HL-60/S4 treated with retinoic acid at 250 ng/mL for 4 days and 3 days (cell line): ENCODE results near the gene ANKRD13A.
"Not testable (repeated sequence)": the region's sequence is repeated elsewhere in the genome, so short reads cannot be mapped to it uniquely, and the experiment has no call there.

Experiments used
- in situ Hi-C: fragments of 300-500 bp; cut with MboI; formaldehyde crosslinking; loops from 2 replicates; pipeline ENCODE4 v1.7.0; 2022; ENCODE audit warnings: low sequenced_read_pairs

The ANKRD13A gene

DNA sequence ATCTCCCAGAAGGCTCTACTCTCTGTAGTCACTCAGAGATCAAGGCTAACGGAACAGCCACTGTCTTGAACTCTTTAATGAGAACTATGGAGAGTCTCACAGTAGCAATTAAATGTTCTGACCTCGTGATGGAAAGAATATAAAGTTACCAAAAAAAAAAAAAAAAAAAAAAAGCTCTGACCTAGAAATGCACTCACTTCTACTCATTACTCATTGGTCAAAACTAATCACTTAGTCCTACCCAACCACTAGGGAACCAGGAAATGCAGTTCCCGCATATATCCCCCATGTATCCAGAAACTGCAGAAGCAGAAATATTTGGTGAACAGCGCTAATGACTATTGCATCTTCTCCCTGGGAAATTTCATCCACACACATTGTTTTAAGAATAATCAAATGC lies 78.6 kb downstream of the ANKRD13A start:
- in situ Hi-C loops, result no loop called here

DNA sequence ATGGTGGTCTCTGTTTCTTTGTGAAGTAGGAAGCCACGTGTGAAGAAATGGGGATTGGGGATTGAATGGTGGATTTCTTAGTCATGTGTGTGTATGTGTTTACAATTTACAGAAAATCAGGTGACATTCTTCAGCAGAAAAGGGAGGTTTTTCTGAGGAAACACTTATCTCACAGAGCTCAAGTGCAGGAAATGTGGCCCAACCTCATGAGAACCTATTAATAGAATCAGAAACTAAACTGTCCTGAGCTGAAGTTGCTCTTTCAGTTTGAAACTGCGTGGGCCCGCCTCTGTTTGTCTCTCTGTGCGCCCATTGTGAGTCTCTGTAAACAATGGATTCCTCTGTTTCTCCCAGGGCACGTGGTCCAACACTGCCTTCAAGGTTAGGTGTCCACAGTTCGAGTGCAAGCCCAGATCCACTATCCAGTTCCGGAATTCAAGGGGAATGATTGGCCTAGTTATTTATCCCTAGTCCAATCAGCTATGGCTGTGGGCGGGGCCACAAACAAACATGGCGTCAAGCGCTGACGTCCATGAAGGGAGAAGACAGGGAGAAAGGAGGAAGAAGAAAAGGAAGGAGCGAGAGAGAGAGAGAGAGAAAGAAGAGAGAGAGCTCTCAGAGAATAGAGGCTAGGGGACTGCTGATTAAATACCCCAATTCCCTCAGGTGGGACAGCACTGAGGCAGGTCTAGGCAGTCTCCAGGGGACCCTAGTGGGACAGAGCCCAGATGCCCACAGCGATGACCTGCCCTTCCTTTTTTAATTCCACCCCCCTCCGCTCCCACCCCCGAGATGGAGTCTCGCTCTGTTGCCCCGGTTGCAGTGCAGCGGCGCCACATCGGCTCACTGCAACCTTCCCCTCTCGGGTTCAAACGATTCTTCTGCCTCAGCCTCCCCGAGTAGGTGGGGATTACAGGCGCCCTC lies 80.5 kb downstream of the ANKRD13A start:
- in situ Hi-C loops, result no loop called here

DNA sequence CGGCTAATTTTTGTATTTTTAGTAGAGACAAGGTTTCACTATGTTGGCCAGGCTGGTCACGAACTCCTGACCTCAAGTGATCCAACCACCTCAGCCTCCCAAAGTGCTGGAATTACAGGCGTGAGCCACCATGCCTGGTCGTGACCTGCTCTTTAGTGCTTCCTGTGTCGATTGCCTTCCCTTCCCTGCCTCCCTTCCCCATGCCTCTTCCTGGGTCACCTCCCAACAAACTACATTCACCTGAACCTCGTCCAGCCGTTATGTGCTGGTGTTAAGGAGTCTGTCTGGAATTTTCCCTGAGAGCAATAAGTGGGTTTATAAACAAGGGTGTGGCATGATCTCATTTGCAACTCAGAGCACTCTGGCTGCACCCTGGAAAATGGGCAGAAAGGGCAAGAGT lies 81.2 kb downstream of the ANKRD13A start:
- in situ Hi-C loops, result no loop called here

DNA sequence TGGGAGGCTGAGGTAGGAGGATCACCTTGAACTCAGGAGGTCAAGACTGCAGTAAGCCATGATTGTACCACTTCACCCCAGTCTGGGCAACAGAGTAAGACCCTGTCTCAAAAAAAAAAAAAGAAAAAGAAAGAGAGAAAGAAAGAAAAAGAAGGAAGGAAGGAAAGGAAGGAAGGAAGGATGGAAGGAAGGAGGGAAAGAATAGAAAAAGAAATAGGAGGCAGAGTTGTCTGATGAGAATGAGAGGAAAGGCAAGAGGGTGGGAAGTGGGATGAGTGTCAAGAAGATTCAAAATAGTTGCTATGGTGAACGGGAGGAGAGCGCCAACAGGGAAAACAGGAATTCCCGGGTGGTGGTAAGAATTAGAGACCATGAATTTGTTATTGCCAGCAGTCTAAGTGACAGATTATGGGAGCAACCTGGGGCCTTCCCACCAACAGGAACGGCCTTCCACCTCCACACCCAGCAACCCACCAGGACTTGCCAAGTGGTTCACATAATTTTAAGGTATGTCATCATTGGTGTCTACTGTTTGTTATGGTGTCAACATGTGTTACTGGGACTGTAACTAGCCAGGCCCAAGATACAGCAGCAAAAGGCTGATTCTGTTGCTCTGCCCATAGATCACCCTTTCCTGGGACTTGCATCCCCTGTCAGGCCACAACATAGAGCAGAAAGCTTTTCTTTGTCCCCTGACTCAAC lies 85.2 kb downstream of the ANKRD13A start:
- in situ Hi-C loops, result no loop called here

DNA sequence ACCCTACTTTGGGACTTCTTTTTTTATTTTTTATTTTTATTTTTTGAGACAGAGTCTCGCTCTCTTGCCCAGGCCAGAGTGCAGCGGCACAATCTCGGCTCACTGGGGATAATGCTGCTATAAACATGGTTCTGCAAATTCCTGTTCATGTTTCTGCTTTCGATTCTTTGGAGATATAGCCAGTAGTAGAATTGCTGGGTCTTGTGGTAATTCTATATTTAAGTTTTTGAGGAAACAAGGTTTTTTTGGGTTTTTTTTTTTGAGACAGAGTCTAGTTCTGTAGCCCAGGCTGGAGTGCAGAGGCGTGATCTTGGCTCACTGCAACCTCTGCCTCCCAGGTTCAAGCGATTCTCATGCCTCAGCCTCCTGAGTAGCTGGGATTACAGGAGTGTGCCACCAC lies 89.0 kb downstream of the ANKRD13A start:
- in situ Hi-C loops, result not testable (repeated sequence)

DNA sequence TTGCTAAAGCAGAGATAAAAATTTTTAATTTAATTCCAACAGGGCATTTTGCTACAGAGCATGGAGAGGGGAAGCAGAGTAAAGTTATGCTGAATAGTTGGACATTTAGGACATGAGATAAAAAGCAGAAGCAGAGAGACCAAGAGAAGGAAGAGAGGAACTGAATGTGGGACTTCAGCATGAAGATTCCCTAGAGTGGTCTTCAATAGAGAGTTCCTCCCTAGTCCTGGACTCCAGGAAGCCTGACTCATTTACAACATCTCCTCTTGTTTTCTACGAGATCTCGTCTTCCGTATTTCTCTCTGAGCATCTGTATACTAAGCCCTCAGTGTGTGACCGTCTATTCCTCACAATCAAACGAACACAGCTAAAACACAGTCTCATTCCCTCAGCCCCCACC lies 89.7 kb downstream of the ANKRD13A start:
- in situ Hi-C loops, result no loop called here
